HuH-7 (cell line): ENCODE data around the gene C1QTNF7.

Experiments used
- DNase-seq: peaks from one replicate; pipeline ENCODE4 v3.0.0; 2011; ENCODE audit warnings: low spot score

C1QTNF7 gene

DNA sequence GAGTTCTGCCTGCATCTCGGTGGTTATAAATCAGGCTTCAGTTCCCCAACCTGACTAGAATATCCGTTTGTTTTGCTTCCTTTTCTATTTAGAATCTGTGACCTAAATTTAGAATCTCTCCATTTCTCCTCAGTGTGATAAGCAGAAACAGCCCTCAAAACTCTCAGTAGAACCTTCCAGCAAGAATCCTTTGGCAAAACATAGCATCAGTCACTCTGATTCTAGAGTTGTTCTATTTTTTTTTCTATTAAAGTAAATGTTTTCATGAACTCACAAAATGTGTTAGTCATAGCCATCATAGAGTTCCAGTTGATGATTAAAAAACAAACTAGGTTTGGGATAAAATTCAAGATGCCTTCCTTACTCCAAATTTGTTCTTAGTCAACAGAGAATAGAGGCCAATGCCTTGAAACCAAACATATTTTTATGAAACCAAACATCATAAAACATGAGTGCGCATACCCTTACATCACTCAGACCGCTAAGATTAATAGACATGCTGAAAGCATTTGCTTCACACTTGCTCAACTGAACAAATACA lies 13.2 kb upstream of the C1QTNF7 start:
- DNase-seq: no peak

- DNase-seq: no peak
Measured at GRCh38 chr4:15416357-15417232, 11.2 kb upstream of the C1QTNF7 start.

GRCh38 chr4:15417233-15417660 lies 10.6 kb upstream of the C1QTNF7 start:
- no peak for DNase-seq

GRCh38 chr4:15418956-15419355 lies 8.9 kb upstream of the C1QTNF7 start:
- no peak for DNase-seq

- no peak for DNase-seq
Measured at GRCh38 chr4:15420642-15421041, 7.2 kb upstream of the C1QTNF7 start.

DNA sequence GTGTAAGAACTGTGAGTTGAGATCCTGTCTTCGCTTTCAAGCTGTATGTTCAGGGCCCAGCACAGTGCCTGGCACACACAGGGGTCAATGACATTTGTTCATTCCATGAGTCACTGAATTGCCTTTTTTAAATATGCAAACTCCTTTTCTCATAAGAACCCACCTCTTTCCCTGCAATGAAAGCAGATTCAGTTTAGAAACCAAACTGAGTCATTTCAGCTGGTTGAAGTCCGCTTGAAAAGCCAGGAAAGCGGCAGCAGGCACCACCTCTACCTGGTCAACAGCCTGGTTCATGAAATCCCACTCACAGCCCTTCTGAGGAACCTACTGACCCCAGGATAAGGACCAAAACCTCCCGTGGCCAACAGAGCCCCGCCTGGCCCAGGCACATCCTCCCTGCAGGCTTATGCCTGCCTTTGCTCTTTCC lies 4.5 kb upstream of the C1QTNF7 start:
- no peak for DNase-seq

GRCh38 chr4:15425520-15425919 lies 2.3 kb upstream of the C1QTNF7 start:
- no peak for DNase-seq

DNA sequence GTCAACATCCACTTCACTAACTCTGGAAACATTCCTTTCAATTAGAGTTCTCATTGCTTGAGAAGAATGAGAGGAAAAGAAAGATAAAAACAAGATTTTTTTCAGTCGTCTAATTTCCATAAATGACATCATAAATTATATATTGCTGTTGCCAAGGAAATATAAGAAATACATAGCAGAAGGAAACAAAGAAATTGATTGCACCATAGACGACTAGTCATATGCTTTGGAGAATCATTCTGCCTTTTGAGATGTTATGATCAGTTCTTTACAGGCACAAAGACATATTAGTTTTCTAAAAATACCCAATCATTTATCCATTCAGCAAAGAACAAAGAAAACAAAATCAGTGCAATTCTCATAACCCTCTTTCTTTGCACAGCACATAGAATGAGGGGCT lies 672 bp upstream of the C1QTNF7 start:
- DNase-seq: no peak

GRCh38 chr4:15428611-15429010 lies 778 bp downstream of the C1QTNF7 start:
- DNase-seq: no peak

DNA sequence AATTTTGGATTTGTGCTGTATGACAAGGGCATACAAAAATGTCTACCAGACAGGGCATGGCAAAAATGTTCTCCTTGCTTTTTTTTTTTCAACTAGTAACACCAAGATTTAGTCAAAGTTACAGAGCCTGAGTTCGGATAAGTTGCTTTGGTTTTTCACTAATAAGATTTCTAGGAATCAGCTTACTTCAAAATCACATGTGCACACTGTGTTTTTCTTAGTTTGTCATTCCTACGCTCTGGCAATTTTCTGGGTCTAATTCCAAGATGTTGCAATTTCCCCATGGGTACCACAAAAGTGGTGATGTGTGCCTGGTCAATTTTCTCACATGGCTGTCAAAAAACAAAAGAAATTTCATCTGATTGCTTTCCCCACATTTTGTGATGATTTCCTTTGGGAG lies 6.3 kb downstream of the C1QTNF7 start:
- DNase-seq: no peak

- DNase-seq: no peak
Measured at GRCh38 chr4:15434676-15435075, 6.8 kb downstream of the C1QTNF7 start.

- DNase-seq: no peak
Measured at GRCh38 chr4:15436513-15436912, 8.7 kb downstream of the C1QTNF7 start.

- DNase-seq: no peak
Measured at GRCh38 chr4:15438939-15439524, 11.2 kb downstream of the C1QTNF7 start.

GRCh38 chr4:15443371-15444160 lies 15.7 kb downstream of the C1QTNF7 start:
- no peak for DNase-seq

- no peak for DNase-seq
Measured at GRCh38 chr4:15444276-15444675, 16.4 kb downstream of the C1QTNF7 start.

DNA sequence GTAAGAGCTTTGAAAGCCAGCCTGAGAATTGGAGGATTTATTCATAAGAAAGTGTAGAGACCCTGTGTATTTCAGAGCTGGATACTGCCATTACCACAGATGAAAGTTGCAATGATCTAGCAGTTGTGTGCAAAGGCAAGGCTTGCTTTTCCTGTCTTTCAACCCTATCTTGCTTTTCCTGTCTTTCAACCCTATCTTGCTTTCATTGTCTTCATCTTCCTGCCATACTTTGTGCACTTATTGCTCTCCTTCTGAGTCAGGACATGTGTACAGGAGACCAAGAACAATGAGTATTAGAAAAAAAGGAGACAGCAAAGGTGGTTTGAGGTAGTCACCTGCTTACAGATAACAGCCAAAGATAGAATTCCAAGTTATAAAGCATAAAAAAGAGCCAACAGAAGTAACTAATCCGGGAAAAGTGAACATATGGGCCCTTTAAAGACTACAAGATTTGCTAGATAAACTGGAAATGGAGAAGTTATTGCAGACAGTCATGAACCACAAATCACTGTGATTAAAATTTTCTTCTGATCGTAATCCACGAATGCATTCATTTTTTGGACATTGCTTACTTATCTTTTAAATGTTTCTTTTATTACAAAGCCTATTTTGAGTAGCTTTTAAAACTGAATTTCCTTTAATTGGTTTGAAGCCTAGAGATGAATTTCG lies 17.2 kb downstream of the C1QTNF7 start:
- no peak for DNase-seq

DNA sequence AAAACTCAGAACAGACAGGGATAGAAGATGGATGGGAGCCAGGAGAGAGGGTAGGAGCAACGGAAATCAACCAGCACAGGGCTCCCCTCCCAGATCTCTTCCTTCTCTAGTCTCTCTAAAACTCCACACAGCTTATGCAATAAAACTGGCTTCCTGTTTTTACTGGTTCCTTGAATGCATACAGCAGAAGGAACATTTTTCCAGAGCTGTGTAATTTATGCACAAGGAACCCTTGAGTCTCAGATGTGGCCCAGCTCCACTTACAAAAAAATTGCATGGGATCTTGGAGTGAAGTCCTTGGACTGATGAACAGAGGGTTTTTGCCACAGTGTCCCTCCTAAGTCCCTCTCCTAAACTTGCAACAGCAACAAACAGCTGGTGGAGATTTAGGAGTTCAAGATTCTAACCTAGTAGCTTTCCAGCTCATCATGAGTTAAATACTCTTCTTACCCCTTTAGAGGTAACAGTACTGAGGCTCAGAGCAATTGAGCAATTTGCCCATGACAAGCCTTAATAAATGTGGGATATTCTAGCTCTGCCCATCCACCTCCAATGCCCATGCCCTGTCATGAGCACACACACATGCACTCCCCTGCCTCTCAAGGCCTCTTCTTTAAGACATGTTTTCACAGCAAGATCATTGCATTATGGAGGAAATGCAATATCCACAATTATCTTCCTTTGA lies 23.5 kb downstream of the C1QTNF7 start:
- no peak for DNase-seq

DNA sequence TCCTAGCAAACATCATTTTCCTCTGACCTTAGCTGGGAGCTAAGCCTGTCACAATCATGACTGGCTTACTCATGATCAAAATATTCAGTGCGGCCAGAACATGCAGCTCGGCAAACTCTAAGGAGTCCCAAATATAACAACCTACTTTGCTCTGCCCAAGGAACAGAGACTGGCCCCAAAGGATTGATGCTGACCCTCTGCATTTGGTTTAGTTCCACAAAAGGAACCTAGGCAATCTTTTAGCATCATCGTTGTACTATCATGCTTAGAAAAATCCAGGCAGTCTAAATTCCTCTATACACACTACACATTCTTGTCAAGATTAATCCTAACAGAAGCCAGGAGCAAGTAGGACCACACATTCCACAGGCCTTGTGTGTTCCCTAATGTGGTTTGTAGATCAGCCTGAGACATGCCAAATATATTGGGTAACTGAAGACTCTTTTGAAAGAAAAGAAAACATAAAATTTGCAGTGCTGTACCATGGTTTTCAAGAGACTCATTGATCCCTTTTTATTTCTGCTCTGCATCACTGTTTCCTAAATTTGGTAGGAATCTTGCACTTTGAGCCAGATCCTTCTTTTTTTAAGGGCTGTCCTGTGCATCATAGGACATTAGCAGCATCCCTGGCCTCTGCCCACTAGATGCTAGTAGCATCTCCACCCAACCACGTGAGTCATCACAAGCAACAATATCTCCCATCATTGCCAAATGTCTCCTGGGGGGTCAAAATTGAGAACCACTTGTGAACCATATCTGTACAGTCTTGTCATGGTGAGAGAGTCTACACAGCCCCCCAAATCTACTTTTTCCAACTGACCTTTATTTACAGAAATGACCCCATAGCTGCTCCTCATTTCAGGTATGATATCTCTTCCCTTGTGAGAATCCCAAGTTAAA lies 24.3 kb downstream of the C1QTNF7 start:
- DNase-seq: no peak

GRCh38 chr4:15455290-15455689 lies 27.5 kb downstream of the C1QTNF7 start:
- DNase-seq: peak; percentile 17
